ENCODE measurements around the gene TTC28.
A peak's percentile ranks its signal among the peaks of the same experiment; 100 is the strongest.
"Not testable (repeated sequence)": the region's sequence is repeated elsewhere in the genome, so short reads cannot be mapped to it uniquely, and the experiment has no call there.

Gene TTC28

DNA sequence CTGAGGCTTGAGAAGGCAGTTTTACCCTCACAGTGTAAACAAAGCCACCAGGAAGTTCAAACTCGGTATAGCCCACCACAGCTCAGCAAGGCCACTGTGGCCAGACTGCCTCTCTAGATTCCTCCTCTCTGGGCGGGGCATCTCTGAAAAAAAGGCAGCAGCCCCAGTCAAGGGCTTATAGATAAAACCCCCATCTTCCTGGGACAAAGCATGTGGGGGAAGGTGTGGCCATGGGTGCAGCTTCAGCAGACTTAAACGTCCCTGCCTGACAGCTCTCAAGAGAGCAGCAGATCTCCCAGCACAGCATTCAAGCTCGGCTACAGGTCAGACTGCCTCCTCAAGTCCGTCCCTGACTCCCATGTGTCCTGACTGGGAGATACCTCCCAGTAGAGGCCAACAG is 69.7 kb downstream of the TTC28 start:
- DNase-seq (ENCODE audit: insufficient read length, low spot score) (no peak), FAIRE-seq (no peak)

DNA sequence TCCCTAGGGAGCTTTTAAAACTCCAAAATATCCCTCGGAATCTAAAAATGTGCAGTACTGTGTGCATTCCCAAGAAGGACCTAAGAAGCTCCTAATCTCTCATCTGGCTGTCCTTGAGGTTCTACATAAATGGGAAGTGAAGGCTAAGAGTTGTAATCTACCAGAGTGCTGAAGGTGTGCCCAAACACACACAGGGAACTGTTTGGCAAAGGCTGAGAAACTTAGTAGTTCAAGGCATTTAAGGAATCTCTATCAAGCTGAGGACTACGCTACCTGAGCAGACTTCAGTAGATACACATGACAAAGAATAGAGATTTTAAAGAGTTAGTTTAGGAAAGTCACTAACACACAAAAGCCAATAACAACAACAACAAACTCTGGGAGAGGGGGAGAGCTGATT is 71.1 kb downstream of the TTC28 start:
- no peak for FAIRE-seq

DNA sequence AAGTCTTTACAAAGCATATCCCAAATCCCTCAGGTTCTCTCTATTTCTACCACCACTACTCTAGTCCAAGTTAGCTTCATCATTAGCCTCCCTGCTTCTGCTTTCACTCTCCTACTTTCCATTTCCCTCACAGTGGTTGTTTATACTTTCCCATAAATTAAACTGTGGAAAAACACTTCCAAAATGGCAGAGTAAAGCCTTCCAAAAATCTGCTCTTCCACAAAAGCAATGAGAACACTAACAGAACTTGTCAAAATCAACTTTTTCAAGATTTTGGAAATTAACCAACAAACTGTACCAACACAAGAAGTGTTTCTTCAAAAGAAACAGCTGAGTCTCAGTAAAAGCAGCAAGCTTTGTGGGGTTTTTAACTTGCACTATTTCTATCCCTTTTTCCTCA is 71.8 kb downstream of the TTC28 start:
- FAIRE-seq = no peak
- DNase-seq (ENCODE audit: insufficient read length, low spot score) = no peak

More for the DNA sequence above, 71.1 kb downstream of the TTC28 start:
- DNase-seq (ENCODE audit: insufficient read length, low spot score) = no peak

DNA sequence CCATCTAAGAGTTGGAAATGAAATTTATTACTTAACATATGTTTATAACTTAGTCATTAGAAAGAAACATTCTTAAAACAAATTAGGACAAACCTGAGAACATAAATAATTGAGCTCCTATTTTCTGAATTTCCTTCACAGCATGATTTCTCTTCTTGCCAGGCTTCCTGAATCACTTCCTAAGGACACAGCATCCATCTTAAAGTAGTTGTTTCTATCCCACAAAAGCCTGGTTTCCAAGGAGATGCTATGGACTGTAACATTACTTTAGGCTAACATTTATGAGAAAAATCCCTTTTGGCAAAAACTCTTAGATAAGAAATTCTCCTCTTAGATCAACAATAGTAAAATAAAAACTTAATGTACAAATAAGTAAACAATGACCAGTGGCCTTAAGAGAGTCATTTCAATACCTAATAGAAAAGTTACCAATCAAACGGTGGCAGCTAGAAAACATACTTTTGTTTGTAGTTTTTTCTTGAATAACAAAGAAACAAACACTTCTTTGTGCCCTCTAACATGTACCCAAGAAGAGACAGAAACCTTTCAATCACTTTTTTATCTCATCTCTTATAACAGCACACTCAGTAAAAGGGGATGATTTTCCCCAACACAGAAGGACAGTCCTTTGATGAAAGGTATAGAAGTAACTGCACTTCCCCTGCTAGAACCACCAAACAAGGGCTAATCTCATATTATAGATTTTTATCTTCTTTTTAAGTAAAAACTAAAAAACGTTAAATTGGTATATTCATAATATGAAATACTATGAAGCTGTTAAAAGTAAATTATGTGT is 74.5 kb downstream of the TTC28 start:
- no peak for DNase-seq (ENCODE audit: insufficient read length, low spot score)
- no peak for FAIRE-seq

DNA sequence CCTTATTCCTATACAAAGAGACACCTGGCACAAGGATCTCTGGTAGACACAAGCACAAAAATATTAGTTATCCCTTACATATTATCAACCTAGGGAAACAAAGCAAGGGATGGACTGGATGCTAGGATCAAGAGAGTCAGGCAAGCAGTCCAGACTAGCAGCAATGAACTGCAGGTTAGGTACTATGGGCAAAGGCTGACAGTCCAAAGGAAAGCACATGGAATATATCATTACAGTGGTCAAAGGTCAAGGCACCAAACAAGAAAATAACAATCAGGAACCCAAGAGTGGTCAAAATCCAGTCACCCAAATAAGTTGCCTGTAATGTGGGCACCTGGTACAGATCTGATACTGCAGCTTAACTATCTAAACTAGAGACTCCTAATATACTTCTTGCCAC is 77.7 kb downstream of the TTC28 start:
- no peak for FAIRE-seq
- no peak for DNase-seq (ENCODE audit: insufficient read length, low spot score)

DNA sequence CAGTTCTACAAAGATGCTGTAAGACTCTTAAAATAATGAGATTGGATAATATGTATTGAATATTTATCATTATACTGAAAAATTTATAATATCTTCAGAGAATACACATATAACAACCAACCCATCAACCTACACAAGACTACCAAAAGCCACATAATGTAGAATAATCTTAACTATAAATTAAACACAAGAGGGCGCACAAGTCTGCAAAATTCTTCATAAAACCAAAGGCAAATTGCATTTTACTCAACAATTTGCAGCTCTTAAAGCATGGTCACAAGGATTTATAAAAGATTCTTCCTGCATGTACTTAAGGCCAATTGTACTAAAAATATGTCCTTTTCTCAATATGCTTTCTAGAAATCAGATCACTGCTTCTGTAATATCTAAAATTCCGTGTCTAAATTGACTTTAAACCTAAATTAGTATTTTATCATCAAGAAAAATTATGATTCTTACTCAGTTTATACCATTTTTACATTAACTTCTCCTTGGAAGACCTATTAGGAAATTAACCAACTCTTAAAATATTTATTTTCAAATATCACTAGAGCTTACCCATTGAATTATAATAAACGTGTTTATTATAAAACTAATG is 79.0 kb downstream of the TTC28 start:
- peak; percentile 14 for DNase-seq (ENCODE audit: insufficient read length, low spot score)

DNA sequence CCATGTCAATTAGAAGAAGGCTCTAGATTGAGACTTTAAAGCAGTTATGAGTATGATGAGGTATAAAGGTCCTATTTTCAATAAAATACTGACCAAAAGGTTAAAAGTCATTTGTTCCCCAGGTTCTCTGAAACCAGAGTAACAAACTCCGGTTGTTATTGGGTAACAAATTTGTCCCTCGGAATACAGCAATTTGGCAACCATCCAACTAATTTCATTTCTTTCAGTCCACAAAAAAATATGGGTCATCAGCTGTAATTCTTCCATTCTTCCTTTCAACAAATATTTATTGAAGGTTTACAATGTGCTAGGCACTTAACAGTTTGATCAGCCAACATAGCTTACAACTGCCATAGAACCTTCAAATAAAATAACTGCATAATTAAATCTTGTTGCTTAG is 79.9 kb downstream of the TTC28 start:
- FAIRE-seq = no peak

More for the DNA sequence above, 79.0 kb downstream of the TTC28 start:
- FAIRE-seq = no peak

DNA sequence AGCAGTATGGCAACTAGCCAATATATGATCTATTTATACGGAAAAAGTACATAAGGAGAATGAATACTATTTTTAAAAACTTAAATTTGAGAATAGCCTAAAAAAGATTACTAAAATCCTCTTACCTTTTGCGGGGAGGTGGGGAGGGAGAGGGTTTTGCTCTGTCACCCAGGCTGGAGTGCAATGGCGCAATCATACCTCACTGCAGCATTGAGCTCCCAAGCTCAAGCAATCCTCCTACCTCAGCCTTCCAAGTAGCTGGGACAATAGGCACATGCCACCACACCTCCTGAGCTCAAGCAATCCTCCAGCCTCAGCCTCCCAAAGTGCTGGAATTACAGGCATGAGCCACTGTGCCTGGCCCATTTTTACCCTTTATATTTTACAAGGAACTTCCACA is 82.0 kb downstream of the TTC28 start:
- no peak for DNase-seq (ENCODE audit: insufficient read length, low spot score)
- FAIRE-seq = no peak

More for the DNA sequence above, 79.9 kb downstream of the TTC28 start:
- no peak for DNase-seq (ENCODE audit: insufficient read length, low spot score)

DNA sequence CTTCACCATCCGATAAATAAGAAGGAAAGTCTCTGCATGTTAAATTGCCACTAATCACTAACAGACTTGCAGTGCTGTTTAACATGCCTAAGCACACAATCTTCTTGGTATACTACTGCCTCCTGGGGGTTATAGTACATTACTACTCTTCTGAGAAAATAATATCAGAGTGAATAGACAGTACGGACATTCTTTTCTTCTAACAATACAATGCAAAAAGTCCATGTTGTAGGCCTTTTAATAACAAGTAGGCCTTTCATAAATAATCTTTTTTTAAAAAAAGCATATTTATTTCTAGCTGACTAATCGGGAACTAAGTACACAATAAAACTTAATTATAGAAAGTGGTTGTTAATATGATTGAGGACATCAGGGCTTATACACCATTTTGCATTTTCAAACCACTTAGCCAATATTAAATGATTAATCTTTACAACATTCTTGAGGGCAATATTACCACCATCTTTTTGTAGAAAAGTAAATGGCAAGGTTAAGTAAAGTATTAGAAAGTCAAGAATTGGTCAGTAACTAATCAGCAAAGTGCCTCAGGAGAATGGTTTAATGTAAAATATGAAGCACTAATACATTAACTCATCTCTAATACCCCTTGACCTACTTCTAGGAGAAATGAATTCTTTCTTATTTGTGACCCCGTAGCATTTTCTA is 84.7 kb downstream of the TTC28 start:
- no peak for FAIRE-seq
- DNase-seq (ENCODE audit: insufficient read length, low spot score) = peak; percentile 23

DNA sequence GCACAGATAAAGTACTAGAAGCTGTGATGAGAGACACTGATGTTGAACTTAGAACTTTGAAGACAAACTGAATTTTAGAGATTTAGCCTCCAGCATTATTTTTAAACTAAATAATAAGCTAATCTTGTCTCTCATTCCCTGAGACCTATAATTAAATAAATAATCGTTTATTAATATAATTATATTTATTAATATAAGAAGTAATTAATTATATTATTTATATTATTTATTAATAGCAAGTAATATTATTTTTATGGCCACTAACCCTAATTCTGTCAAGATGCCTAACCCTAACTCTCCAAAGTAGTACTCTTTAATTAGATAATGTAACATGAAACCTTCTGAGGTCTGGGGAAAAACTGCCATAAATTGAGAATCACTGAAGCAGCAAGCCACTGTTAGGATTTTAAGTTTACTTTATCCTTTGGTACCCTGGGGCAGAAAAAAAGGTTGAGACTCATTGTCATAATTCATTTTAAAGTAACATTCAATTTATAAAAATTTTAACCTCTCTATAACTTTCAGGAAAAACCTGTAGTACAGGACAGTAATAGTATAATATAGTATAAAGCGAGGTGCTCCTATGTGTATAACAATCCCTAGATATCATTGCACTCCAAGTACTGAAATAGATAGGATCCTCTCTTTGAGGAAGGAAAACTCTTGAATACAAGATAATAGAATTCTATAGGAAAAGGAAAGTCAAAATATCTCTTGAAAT is 85.4 kb downstream of the TTC28 start:
- FAIRE-seq (no peak), DNase-seq (ENCODE audit: insufficient read length, low spot score) (no peak)

DNA sequence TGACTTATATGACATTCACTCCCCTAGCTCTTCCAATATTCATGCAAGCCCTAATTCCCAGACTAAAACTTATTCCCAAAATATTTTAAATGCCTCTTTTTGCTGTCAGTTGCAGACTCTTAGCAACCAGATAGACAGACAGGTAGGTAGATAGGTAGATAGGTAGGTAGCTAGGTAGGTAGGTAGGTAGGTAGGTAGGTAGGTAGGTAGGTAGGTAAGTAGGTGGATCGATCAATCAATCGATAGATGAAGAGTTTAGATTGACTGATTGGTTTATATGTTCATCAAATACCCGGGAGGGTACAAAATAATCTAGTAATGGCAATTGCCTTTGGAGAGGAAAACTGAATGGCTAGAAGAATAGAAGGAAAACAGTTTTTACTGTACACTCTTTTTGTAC is 86.3 kb downstream of the TTC28 start:
- no peak for FAIRE-seq

DNA sequence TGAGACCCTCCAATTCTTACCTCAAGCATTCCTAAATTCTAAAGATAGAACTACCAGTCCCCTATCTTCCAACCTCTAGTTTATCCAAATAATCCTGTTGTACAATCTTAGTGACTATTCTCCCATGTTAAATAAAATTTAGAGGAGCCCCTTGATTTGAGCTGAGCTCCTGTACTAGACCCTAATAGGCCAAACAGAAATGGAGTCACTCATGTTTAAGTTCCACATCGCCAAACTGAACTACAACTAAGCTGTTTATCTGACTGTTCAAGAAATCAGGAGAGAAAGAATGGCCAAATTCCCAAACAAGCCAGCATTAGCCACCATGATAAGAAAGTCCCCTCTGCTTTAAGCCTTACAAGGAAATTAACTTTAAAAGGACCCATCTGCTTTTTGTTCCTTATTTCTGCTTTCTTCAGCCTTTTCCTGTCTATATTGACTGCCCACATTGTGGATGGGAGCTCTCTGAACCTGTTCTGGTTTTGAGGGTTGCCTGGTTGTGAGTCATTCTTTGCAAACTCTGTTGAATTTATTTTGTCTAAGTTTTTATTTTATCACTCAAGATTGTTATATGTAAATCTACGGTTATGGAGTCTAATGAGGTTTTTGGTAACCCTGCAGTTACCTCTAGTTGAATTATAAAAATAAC is 90.4 kb downstream of the TTC28 start:
- DNase-seq (ENCODE audit: insufficient read length, low spot score) (no peak), FAIRE-seq (no peak)

More for the DNA sequence above, 86.3 kb downstream of the TTC28 start:
- DNase-seq (ENCODE audit: insufficient read length, low spot score) = no peak

DNA sequence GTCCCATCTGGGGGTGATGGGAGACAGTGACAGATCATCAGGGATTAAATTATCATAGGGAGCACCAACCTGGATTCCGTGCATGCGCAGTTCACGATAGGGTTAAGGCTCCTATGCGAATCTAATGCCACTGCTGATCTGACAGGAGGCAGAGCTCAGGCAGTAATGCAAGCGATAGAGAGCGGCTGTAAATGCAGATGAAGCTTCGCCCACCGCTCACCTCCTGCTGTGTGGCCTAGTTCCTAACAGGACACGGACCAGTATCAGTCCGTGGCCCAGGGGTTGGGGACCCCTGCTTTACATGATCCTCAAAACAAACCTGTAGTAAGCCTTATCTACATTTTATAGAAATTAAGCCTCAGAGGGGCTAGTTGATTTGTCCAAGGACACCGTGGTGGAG is 94.3 kb downstream of the TTC28 start:
- no peak for FAIRE-seq

DNA sequence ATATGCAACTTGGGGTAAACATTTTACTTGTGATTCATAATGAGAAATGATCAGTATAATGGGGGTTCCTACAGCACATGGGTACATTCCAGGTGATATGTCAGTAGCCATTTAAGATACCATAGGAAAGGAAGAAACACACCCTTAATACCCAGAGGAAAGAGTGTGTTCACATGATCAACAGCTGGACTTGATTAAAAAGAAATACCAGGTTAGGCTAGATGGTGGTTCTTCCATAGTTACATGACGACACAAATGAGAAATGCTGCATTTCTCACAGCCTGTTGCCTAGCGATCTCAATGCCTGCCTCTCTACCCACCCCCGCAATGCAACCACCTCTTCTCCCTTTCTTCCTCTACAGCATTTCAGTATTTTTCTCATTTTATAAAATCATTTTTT is 96.8 kb downstream of the TTC28 start:
- no peak for FAIRE-seq

More for the DNA sequence above, 94.3 kb downstream of the TTC28 start:
- DNase-seq (ENCODE audit: insufficient read length, low spot score) = no peak

DNA sequence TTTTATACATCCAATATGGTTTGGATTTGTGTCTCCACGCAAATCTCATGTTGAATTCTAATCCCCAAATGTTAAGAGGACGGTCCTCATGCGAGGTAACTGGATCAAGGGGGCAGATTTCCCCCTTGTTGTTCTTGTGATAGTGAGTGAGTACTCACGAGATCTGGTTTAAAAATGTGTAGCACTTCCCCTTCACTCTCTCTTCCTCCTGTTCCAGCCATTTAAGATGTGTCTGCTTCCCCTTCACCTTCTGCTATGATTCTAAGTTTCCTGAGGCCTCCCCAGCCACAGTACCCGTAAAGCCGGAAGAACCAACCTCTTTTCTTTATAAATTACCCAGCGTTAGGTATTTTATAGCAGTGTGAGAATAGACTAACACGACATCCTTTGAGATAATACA is 98.6 kb downstream of the TTC28 start:
- FAIRE-seq (no peak), DNase-seq (ENCODE audit: insufficient read length, low spot score) (no peak)

More for the DNA sequence above, 96.8 kb downstream of the TTC28 start:
- DNase-seq (ENCODE audit: insufficient read length, low spot score) = no peak

DNA sequence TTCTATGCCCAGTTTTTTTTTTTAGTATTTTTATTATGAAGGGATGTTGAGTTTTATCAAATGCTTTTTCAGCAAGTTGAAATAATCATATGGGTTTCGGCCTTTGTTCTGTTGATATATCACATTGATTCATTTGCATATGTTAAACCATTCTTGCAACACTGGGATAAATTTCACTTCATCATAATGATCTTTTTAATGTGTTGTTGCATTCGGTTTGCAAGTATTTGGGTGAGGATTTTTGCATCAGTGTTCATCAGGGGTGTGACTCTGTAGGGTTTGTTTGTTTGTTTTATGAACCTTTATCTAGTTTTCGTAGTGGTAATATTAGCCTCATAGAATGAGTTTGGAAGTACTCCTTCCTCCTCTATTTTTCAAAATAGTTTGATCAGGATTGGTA is 103.5 kb downstream of the TTC28 start:
- no peak for FAIRE-seq
- no peak for DNase-seq (ENCODE audit: insufficient read length, low spot score)

DNA sequence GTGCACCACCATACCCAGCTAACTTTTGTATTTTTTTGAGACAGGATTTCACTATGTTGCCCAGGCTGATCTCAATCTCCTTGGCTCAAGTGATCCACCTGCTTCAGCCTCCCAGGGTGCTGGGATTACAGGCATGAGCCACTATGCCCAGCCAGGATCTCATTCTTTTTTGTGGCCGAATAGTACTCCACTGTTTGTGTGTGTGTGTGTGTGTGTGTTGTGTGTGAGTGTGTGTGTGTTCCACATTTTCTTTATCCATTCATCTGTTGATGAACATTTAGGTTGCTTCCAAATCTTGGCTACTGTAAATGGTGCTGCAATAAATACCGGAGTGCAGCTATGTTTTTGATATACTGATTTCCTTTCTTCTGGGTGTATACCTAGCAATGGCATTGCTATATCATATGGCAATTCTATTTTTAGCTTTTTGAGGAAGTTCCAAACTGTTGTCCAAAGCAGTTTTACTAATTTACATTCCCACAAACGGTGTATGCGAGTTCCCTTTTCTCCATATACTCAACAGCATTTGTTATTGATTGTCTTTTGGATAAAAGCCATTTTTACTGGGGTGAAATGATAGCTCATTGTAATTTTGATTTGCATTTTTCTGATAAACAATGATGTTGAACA is 105.4 kb downstream of the TTC28 start:
- DNase-seq (ENCODE audit: insufficient read length, low spot score) (no peak), FAIRE-seq (no peak)

DNA sequence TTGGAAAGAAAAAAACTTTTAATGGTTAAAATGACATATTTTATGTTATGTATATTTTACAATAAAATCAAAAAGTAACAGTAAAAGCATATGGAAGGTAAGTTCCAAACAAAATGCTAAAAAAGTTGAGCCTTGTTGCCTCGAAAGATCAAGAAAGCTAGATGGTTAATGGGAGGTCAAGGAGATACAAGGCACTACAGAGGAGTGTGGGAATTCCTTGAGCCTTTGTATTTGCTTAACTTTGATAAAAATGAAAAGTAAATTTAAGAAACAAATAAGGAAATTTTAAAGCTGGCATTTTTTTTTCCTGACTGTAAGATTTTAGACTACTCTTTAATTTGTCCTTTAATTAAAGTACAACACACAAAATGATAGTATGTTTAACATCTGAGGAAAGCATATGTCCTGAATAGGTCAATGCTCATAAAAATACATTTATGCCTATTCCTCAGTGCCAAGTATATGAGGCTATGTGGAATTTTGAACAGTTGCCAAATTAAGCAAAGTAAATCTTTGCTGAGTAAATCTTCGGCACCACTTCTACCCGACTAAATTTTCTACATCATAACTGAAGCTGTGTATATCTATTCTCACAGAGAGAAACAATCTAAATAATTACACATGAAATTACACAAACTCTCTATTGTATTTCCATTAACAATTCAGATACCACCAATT is 108.8 kb downstream of the TTC28 start:
- DNase-seq (ENCODE audit: insufficient read length, low spot score) = no peak
- FAIRE-seq = no peak

DNA sequence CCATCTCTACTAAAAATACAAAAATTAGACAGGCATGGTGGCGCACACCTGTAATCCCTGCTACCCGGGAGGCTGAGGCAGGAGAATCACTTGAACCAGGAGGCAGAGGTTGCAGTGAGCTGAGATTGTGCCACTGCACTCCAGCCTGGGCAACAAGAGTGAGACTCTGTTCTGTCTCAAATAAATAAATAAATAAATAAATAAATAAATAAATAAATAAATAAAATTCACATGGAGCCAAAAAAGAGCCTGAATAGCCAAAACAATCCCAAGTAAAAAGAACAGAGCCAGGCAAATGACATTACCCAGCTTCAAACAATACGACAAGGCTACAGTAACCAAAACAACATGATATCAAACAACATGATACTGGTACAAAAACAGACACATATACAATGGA is 110.7 kb downstream of the TTC28 start:
- not testable (repeated sequence) for FAIRE-seq; DNase-seq (ENCODE audit: insufficient read length, low spot score)

DNA sequence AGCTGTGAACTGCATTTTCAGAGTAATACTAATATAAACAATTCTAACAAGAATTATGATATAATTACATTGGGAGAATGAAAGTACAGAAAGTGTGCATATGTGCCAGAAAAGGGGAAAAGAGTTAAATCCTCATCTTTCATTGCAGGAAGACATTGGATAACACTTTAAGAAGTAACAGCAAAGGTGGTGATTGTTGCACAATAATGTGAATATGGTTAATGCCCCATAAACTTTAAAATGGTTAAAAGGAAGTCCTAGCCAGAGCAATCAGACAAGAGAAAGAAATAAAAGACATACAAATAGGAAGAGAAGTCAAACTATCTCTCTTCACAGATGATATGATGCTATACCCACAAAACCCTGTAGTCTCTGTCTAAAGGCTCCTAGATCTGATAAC is 111.5 kb downstream of the TTC28 start:
- no peak for DNase-seq (ENCODE audit: insufficient read length, low spot score)
- no peak for FAIRE-seq
